Ovary (tissue), 3 donors: ENCODE results near the gene CRELD2.

ENCODE experiments used
- CTCF ChIP-seq, 3 donors: fragments of 450-650 bp in 2 of 3; fragments of 200-600 bp in 1 of 3; IDR thresholded peaks; one replicate each; pipeline versions ENCODE4 v1.5.1 to v1.8.0; 2016 to 2022; ENCODE audit warnings: antibody characterized with exemption in 3 of 3, mild to moderate bottlenecking in 1 of 3
- EP300 ChIP-seq: sonication (generic); formaldehyde crosslinking; IDR thresholded peaks from one replicate; pipeline ENCODE4 v1.6.1; 2017; ENCODE audit warnings: antibody characterized with exemption
- POLR2A ChIP-seq: fragments of 450-650 bp; IDR thresholded peaks from one replicate; pipeline ENCODE4 v1.6.1; 2017; ENCODE audit warnings: antibody characterized with exemption, mild to moderate bottlenecking, moderate library complexity
- donor health status: DM: no; HTN: no; CAD: no.

GRCh38 chr22:49916831-49917230 is 1.6 kb upstream of the CRELD2 start:
- TF ChIP-seq CTCF (IDR thresholded peaks at IDR 0.05): no peak
- TF ChIP-seq POLR2A: no peak
- TF ChIP-seq EP300: no peak
